Fibroblast of pulmonary artery (primary cell): ENCODE data around the gene ABCC6.

Experiments
- DNase-seq: peaks from one replicate; pipeline ENCODE4 v3.0.0-alpha.2; 2010; ENCODE audit warnings: low read depth
- H3K4me3 ChIP-seq: replicated peaks from 2 replicates; pipeline ENCODE4 v1.5.1; 2011; ENCODE audit warnings: low read depth, mild to moderate bottlenecking, control low read depth, low read length, moderate library complexity
- TF ChIP-seq, protein P1 (sequence below): IDR thresholded peaks from 2 replicates; pipeline ENCODE4 v1.5.1; 2011; ENCODE audit warnings: mild to moderate bottlenecking, control low read depth, low read length, inconsistent platforms; ENCODE audit errors: missing control alignments

The ABCC6 gene

DNA sequence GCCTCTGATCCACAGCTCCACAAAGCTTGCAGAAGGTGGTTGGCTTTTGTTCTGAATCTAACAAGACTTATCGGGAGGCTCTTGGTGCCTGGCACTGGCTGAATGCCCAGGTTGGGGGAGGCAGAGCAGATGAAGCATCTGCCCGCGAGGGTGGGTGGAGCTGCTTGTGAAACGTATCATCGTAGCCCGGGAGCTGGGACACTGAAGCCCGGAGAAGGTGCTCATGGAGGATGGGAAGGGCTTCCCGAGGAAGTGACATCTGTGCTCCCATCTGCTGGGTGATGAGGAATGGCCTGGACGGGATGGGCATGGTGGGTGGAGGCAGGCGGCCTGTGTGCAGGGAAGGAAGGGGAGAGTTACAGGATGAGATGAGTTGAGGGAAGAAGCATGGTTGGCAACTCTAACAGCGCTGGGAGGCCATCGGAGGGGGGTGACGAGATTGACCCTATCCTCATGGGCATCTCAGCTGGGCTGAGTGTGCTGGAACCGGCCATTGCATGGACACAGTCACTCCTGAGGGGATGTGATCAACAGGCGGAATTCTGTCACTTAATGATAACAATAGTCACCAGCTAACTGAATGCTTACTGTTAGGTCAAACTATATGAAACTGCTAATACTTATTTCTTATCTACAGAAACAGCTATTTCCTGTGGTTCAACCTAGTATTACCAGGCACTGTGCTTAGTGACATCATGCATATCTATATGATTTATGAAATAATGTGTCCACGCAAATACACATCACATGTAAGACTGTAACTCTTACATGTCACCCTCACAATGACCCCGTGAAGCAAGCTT lies 102.7 kb downstream of the ABCC6 start:
- TF ChIP-seq, protein P1, sequence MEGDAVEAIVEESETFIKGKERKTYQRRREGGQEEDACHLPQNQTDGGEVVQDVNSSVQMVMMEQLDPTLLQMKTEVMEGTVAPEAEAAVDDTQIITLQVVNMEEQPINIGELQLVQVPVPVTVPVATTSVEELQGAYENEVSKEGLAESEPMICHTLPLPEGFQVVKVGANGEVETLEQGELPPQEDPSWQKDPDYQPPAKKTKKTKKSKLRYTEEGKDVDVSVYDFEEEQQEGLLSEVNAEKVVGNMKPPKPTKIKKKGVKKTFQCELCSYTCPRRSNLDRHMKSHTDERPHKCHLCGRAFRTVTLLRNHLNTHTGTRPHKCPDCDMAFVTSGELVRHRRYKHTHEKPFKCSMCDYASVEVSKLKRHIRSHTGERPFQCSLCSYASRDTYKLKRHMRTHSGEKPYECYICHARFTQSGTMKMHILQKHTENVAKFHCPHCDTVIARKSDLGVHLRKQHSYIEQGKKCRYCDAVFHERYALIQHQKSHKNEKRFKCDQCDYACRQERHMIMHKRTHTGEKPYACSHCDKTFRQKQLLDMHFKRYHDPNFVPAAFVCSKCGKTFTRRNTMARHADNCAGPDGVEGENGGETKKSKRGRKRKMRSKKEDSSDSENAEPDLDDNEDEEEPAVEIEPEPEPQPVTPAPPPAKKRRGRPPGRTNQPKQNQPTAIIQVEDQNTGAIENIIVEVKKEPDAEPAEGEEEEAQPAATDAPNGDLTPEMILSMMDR, result no peak
- H3K4me3 ChIP-seq, result no peak overlapping the region
- peak; percentile 48 for DNase-seq

DNA sequence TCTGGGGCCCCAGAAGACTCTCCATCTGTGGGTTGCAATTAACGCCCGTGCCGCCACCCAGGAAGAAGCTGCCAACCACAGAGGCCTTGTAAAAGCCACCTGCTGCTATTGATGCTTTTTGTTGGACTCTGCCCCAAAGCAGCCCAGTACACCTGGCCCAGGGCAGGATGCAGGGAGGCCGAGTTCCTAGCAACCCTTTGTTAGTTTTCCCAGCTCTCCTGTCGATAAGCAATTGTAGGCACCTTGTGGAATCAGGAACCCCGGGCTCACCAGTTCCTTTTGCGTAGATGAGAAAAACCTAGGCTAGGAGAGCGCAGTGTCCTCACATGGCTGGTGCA lies 103.3 kb downstream of the ABCC6 start:
- TF ChIP-seq, protein P1, result no peak
- no peak for DNase-seq

DNA sequence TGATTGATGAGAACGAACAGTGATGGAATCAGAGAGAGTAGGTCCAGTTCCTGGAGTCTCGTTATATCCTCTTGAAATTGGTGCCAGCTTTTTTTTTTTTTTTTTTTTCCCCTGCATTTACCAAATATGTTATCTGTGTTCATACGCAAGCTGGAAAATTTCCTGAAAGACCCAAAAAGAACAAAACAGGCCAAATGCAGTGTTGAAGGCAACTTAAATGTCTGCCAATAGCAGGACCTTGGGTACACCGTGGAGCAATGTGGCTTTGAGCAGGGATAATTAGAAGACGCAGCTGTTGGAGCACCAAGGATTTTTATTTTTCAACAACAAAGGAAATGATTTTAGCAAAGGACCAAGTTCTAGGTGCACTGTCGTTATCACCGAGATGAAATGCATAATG lies 105.0 kb downstream of the ABCC6 start:
- TF ChIP-seq, protein P1, result no peak
- H3K4me3 ChIP-seq, result no peak overlapping the region
- no peak for DNase-seq

More for the DNA sequence above, 103.3 kb downstream of the ABCC6 start:
- no peak overlapping the region for H3K4me3 ChIP-seq

DNA sequence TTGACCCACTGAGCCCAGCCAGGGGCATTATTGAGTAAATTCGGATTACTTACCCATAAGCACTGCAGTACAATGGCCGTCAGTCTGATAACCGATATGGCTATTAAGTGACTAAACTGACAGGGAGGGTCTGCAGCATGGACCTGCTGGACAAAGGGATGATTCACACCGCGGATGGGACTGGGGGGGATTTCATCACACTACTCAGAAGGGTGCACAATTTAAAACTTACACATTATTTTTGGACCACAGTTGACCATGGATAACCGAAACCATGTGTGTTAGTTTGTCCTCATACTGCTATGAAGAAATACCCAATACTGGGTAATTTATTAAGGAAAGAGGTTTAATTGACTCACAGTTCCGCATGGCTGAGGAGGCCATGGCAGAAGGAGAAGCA lies 106.5 kb downstream of the ABCC6 start:
- TF ChIP-seq, protein P1, result no peak
- DNase-seq, result no peak
- H3K4me3 ChIP-seq, result no peak overlapping the region

DNA sequence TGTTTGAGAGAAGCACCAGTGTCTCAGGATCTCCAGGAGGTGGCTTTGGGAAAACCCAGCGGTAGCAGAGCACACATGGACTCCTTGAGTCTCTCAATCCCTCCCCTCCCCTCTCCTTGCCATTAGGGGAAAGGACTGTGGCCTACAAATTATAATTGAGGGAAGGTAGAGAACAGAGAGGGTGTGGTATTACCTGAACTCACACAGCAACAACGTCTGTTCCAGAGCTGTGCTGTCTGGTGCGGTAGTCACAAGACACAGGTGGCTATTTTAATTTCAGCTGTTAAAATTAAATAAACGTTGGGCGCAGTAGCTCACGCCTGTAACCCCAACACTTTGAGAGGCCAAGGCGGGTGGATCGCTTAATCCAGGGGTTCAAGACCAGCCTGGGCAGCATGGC lies 110.2 kb downstream of the ABCC6 start:
- H3K4me3 ChIP-seq, result no peak overlapping the region
- TF ChIP-seq, protein P1, result no peak
- no peak for DNase-seq

DNA sequence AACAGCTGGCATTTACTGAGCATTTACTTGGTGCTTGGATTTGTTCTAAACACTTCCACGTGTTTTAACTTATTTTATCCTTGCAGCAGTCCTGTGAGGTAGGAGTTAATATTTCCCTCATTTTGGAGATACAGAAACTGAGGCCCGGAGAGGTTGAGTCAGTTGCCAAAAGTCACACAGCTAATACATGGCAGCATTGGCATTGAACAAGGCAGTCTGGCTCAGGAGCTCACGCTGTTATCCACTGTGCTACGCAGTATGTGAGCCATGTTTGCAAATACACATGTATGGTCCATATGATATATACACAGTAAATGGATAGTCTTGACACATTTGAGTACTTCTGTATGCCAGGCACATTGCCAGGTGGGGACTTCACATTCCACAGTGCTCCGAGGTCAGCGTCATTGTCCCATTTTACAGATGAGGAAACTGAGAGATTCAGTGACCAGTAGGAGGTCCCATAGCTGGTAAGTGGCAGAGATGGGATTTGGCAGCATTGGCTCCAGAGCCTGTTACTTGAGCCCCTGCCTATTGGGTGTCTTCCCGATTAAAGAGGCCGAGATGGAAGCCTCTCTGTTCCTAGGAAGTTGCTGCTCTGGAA lies 110.7 kb downstream of the ABCC6 start:
- no peak overlapping the region for H3K4me3 ChIP-seq
- DNase-seq, result no peak
- TF ChIP-seq, protein P1, result no peak
